B cell (primary cell): Measurements from ENCODE around the gene NPHS1. TPM values are rescaled to one million over a fixed set of nuclear protein-coding genes. Genes with fewer than 3 reads are reported as not detected.

Source experiments
- ATAC-seq: fragments of 200-7000 bp; cut with Tn5 transposase; one replicate; pipeline ENCODE4 v1.10.0; 2021; ENCODE audit warnings: low read depth, mild to moderate bottlenecking, moderate number of reproducible peaks, moderate library complexity
- CTCF ChIA-PET: fragments of 350-600 bp; sonication (Branson Sonifier 250); formaldehyde crosslinking; loops from one replicate; lab custom pipeline; 2021; ENCODE audit warnings: antibody characterized with exemption, inconsistent platforms; lab: Charles Lee
- POLR2A ChIA-PET: fragments of 350-600 bp; sonication (Branson Sonifier 250); formaldehyde crosslinking; loops from one replicate; lab custom pipeline; 2021; ENCODE audit warnings: antibody characterized with exemption; lab: Charles Lee
- DNase-seq: peaks from one replicate; pipeline ENCODE4 v3.0.0; 2013
- H2AFZ ChIP-seq: 2 replicates; pipeline ENCODE4 v1.6.1; 2012; ENCODE audit warnings: mild to moderate bottlenecking, low read depth, low read length; ENCODE audit not compliant: insufficient read depth, poor library complexity, severe bottlenecking
- H3K27ac ChIP-seq, 2 donors: 1 replicate in 1 of 2; 2 replicates in 1 of 2; pipeline ENCODE4 v1.5.1; 2012 to 2013; ENCODE audit warnings: low read length in 2 of 2, mild to moderate bottlenecking in 2 of 2, moderate library complexity in 1 of 2
- H3K27me3 ChIP-seq, 4 experiments: fragments of 200-600 bp in 1 of 4; sonication (generic) in 1 of 4; replicated peaks in 1 of 4; 1 replicate in 2 of 4; 2 replicates in 2 of 4; pipeline versions ENCODE4 v1.6.1 to v1.7.0; 2013 to 2016; ENCODE audit warnings: low read length in 3 of 4, mild to moderate bottlenecking in 2 of 4, mixed read lengths in 1 of 4, moderate library complexity in 1 of 4; ENCODE audit not compliant: insufficient read depth in 4 of 4, control insufficient read depth in 3 of 4; ENCODE audit errors: control extremely low read depth in 1 of 4
- H3K36me3 ChIP-seq, 2 experiments: replicated peaks in 1 of 2; 1 replicate in 1 of 2; 2 replicates in 1 of 2; pipeline versions ENCODE4 v1.6.1 to v1.7.1; 2013; ENCODE audit warnings: low read length in 1 of 2; ENCODE audit not compliant: insufficient read depth in 2 of 2, control insufficient read depth in 1 of 2; ENCODE audit errors: control extremely low read depth in 1 of 2, extremely low read depth in 1 of 2
- H3K4me1 ChIP-seq, 2 donors: fragments of 200-600 bp in 1 of 2; sonication (generic) in 1 of 2; 1 replicate in 1 of 2; 2 replicates in 1 of 2; pipeline versions ENCODE4 v1.5.1 to v1.6.1; 2013 to 2017; ENCODE audit warnings: low read length in 2 of 2; ENCODE audit not compliant: control insufficient read depth in 2 of 2, insufficient read depth in 2 of 2
- H3K4me2 ChIP-seq: replicated peaks from 2 replicates; pipeline ENCODE3; 2012; ENCODE audit warnings: mild to moderate bottlenecking, low read depth, low read length; ENCODE audit not compliant: poor library complexity, severe bottlenecking
- H3K4me3 ChIP-seq, 5 experiments: fragments of 200-600 bp in 1 of 5; sonication (generic) in 1 of 5; 1 replicate in 3 of 5; 2 replicates in 2 of 5; pipeline versions ENCODE4 v1.5.1 to v1.7.0; 2011 to 2016; ENCODE audit warnings: low read length in 4 of 5, mild to moderate bottlenecking in 4 of 5, low read depth in 2 of 5, control low read depth in 1 of 5, moderate library complexity in 1 of 5; ENCODE audit not compliant: insufficient read depth in 1 of 5; ENCODE audit errors: control extremely low read depth in 1 of 5, extremely low read depth in 1 of 5
- H3K79me2 ChIP-seq: fragments of 200-600 bp; sonication (generic); one replicate; pipeline ENCODE4 v1.6.0; 2016; ENCODE audit warnings: low read length; ENCODE audit not compliant: control insufficient read depth, insufficient read depth
- H3K9ac ChIP-seq: fragments of 200-600 bp; sonication (generic); 2 replicates; pipeline ENCODE4 v1.6.1; 2017; ENCODE audit warnings: mild to moderate bottlenecking, low read length, moderate library complexity
- H3K9me3 ChIP-seq, 3 donors: one replicate each; pipeline versions ENCODE4 v1.6.1 to v1.7.1; 2013; ENCODE audit warnings: low read length in 2 of 3; ENCODE audit not compliant: control insufficient read depth in 2 of 3, insufficient read depth in 1 of 3; ENCODE audit errors: control extremely low read depth in 1 of 3
- H4K20me1 ChIP-seq: 2 replicates; pipeline ENCODE4 v1.6.0; 2012; ENCODE audit warnings: mild to moderate bottlenecking, low read length; ENCODE audit not compliant: insufficient read depth, control insufficient read depth, poor library complexity, severe bottlenecking
- H3K27ac Mint-ChIP-seq: one replicate; pipeline ENCODE4 v1.8.0; 2021; ENCODE audit warnings: mixed read lengths
- H3K27me3 Mint-ChIP-seq: one replicate; pipeline ENCODE4 v1.8.0; 2021; ENCODE audit warnings: mixed read lengths
- H3K4me1 Mint-ChIP-seq: one replicate; pipeline ENCODE4 v1.8.0; 2021; ENCODE audit warnings: mixed read lengths
- H3K4me3 Mint-ChIP-seq: one replicate; pipeline ENCODE4 v1.8.0; 2021; ENCODE audit warnings: mixed read lengths
- H3K9me3 Mint-ChIP-seq: one replicate; pipeline ENCODE4 v1.8.0; 2022; ENCODE audit warnings: mixed read lengths; ENCODE audit not compliant: insufficient read depth
- CTCF ChIP-seq: fragments of 200-600 bp; IDR thresholded peaks from one replicate; pipeline ENCODE4 v1.8.0; 2022; ENCODE audit warnings: antibody characterized with exemption, mild to moderate bottlenecking
- EZH2 ChIP-seq: IDR thresholded peaks from 2 replicates; pipeline ENCODE4 v1.6.1; 2012; ENCODE audit warnings: borderline replicate concordance, low read depth, mild to moderate bottlenecking, moderate library complexity, low read length; ENCODE audit not compliant: insufficient read depth, poor library complexity, severe bottlenecking
- WGBS: methylation state at CpG from one replicate; pipeline ENCODE4 v1.1.5; 2013; ENCODE audit warnings: missing lambda C conversion rate; ENCODE audit not compliant: insufficient coverage; 5-methylcytosine and 5-hydroxymethylcytosine counted together
- intact Hi-C: fragments of 100-400 bp; cut with micrococcal nuclease; formaldehyde crosslinking; loops from one replicate; pipeline ENCODE4 v1.10.0; 2022
- polyA plus RNA-seq: library from polyadenylated mRNA; depleted of rRNA; stranded (reverse); fragments of >200 nt; gene quantifications from 2 replicates; pipeline ENCODE4 v1.2.3, GENCODE V29; 2012
- total RNA-seq, 2 donors: library from RNA; stranded (reverse); fragments of 120-200 nt in 1 of 2; gene quantifications; 1 replicate in 1 of 2; 2 replicates in 1 of 2; pipeline versions ENCODE4 v1.2.3 to v1.2.4, GENCODE V29; 2013 to 2022

Gene NPHS1
- total and polyA plus RNA-seq, 2 donors (not counting 1 experiment from before 2014, with no cell fraction given) = not detected

- Histone ChIP-seq H3K27ac (no peak overlapping the region), H3K4me3 (no peak overlapping the region), H3K9me3 (no peaks in the 10 kb centered on the region), H2AFZ (no peak overlapping the region), H3K4me2 (no peak overlapping the region), H3K9ac (no peak overlapping the region), H4K20me1 (peaks cover 50% of the 10 kb centered on the region), H3K27me3 (no peaks in the 10 kb centered on the region), H3K79me2 (peaks cover under 1% of the 10 kb centered on the region), H3K4me1 (peaks cover 4% of the 10 kb centered on the region in 2 donors), H3K36me3 (peaks cover 4 to 45% of the 10 kb centered on the region in 2 experiments)
- H3K27me3 Mint-ChIP-seq = no peaks in the 10 kb centered on the region
- no peak overlapping the region for H3K27ac Mint-ChIP-seq
- DNase-seq (peak; percentile 61), ATAC-seq (no peak)
- intact Hi-C loops = no loop called here
- ChIA-PET POLR2A (no interaction called here), CTCF (interaction anchor here (0.8 to 1.4 kb wide), 3 partner anchors 46 to 193 kb away, joined by 3 to 4 read pairs (median 4); no protein-coding TSS in a partner anchor)
- TF ChIP-seq CTCF (no peak), EZH2 (no peak)
- peaks cover 17% of the 10 kb centered on the region for H3K4me1 Mint-ChIP-seq
- no peak overlapping the region for H3K4me3 Mint-ChIP-seq
- WGBS = 100% methylated on average over 4 of the region's 8 CpGs
- H3K9me3 Mint-ChIP-seq = no peaks in the 10 kb centered on the region
Observed at GRCh38 chr19:35885904-35886303, 33.6 kb upstream of the NPHS1 start.

GRCh38 chr19:35885225-35885738, 33.0 kb upstream of the NPHS1 start:
- Histone ChIP-seq H3K4me1 (peaks cover 4% of the 10 kb centered on the region in 2 donors), H3K36me3 (peaks cover 2 to 39% of the 10 kb centered on the region in 2 experiments), H3K9me3 (no peaks in the 10 kb centered on the region), H4K20me1 (peaks cover 44% of the 10 kb centered on the region), H3K27ac (no peak overlapping the region), H3K27me3 (peaks cover 0 to under 1% (median under 1%) of the 10 kb centered on the region in 4 experiments), H3K79me2 (no peaks in the 10 kb centered on the region), H3K4me3 (no peak overlapping the region), H3K4me2 (no peak overlapping the region), H2AFZ (no peak overlapping the region), H3K9ac (no peak overlapping the region)
- 100% methylated on average over 6 of the region's 6 CpGs for WGBS
- intact Hi-C loops = no loop called here
- H3K27me3 Mint-ChIP-seq = peaks cover under 1% of the 10 kb centered on the region
- ATAC-seq = no peak
- H3K27ac Mint-ChIP-seq = peak overlapping the region; percentile 65
- ChIA-PET CTCF (interaction anchor here (0.8 to 1.4 kb wide), 3 partner anchors 47 to 193 kb away, joined by 3 to 4 read pairs (median 4); no protein-coding TSS in a partner anchor), POLR2A (interaction anchor here (0.6 kb wide), 1 partner anchor 106 kb away, joined by 6 read pairs; no protein-coding TSS in a partner anchor)
- peaks cover 17% of the 10 kb centered on the region for H3K4me1 Mint-ChIP-seq
- no peak overlapping the region for H3K4me3 Mint-ChIP-seq
- peak; percentile 70 for DNase-seq
- no peaks in the 10 kb centered on the region for H3K9me3 Mint-ChIP-seq
- TF ChIP-seq EZH2 (no peak), CTCF (no peak)
